ENCODE results near the gene PPP6R1.
"Not testable (repeated sequence)": the region's sequence is repeated elsewhere in the genome, so short reads cannot be mapped to it uniquely, and the experiment has no call there.

PPP6R1 gene

DNA sequence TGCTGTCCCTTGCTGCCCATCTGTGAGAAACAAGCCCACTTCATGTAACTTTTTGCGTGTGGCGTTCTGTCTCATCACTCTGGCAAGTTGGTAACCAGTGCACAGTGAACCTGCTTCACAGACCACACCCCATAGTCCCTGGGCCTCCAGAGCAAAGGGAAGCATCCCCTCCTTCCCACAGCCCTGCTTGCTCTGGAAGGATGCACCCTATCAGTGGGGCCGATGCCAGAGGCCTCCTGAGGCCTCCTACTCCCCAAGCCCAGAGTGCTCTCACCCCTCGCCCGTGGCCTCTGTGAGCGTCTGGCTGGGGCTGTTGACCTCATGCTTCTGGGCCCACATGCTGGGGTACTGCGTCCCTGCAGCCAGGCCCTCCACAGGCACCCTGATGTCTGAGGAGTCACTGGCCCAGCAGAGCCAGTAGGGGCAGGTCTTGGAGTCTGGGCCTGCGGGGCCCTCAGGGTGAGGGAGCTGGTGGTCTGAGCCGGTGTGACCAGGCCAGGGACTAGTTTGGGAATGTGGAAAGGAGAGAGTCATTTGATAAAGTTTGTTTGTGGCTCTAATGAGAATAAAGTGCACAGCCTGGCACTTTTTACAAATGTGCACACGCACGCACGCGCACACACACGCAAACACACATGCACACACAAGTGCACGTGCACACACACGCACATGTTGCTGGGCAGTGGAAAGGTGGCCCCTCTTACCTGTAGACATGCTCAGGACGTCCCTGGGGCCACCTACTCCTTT is 35.4 kb downstream of the PPP6R1 start:
- DNase-seq: no peak

DNA sequence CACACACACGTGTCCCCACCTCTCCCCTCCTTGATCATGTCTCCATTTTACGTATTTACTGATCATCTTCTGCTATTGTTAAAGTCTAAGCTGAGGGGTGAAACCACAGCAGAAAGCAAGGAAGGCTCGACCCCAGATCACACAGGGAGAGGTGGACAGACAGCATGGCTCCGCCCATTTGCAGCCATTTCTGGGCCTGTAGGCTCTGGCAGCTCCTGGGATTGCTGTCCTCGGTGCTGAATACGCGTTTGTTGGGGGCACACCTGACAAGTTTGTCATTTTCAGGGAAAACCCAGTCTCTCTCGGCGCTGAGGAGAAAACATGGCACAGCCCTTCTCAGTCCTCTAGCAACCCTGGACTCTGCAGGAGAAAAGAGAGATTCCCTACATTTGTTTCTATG is 38.3 kb downstream of the PPP6R1 start:
- DNase-seq: no peak

- DNase-seq: peak; percentile 98
Measured at GRCh38 chr19:55216461-55217198, 42.2 kb downstream of the PPP6R1 start.

DNA sequence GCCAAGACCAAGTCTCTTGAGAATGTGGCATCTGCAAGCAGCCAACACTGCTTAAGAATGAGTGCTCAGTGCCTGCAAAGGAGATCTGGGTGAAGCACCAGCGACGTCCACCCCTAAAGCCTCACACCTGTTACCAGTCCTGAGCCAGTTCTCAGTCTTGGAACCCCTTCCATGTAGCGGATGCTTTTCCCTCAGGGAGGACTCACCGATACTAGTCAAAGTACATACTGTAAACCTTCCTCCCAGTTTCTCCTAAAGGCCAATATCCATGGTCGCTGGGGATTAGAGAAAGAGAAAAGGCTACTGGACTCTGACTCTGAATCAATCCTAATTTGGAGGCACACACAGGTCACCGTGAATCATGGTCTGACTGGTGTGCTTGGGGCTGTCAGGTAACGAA is 45.3 kb downstream of the PPP6R1 start:
- DNase-seq: no peak

- peak; percentile 51 for DNase-seq
Measured at GRCh38 chr19:55212447-55212846, 46.4 kb downstream of the PPP6R1 start.

GRCh38 chr19:55209693-55210472 is 48.9 kb downstream of the PPP6R1 start:
- DNase-seq: peak; percentile 72

GRCh38 chr19:55208880-55209692 is 49.7 kb downstream of the PPP6R1 start, which contains the start of gene PTPRH:
Gene PTPRH (minus strand): TSS chr19:55209501. CDS start chr19:55209433, 68 bp downstream.
- DNase-seq: no peak

GRCh38 chr19:55206664-55207500 is 51.9 kb downstream of the PPP6R1 start:
- peak; percentile 87 for DNase-seq

DNA sequence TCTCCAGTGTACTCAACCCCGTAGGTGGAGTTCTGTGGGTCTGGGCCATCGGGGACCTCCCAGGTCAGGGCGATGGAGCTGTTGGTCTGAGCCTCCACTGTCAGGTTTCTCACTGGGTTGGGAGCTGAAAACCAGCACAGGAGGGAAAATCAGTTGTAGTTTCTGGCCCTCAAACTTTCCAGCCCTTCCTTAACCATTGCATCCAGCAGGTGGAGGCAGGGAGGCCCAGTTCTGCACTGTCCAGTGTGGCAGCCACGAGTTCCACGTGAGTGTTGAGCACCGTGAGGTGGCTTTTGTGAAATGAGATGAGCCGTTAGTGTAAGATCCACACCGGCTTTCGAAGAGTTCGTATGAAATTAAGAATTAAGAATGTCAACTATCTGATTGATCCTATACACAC is 56.6 kb downstream of the PPP6R1 start:
- DNase-seq: not testable (repeated sequence)

DNA sequence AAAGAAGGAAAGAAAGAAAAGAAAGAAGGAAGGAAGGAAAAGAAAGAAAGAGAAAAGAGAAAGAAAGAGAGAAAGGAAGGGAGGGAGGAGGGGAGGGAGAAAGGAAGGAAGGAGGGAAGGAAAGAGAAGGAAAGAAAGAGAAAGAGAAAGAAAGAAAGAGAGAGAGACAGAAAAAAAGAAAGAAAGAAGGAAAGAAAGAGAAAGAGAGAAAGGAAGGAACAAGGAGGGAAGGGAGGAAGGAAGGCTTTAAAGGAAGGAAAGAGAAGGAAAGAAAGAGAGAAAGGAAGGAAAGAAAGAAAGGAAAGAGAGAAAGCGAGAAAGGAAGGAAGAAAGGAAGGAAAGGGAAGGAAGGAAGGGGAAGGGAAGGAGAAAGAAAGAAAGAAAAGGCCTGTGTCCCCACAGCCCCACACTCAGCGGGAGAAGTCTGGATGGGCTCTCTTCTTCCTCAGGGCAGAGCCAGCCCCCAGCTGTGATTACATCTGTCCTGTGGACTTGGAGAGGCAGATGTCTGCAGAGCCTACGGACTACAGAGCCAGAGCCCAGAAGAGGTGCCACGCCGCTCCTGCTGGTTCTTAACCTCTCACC is 59.1 kb downstream of the PPP6R1 start:
- DNase-seq: peak; percentile 88

GRCh38 chr19:55198651-55199050 is 60.2 kb downstream of the PPP6R1 start:
- no peak for DNase-seq

GRCh38 chr19:55197528-55197927 is 61.3 kb downstream of the PPP6R1 start:
- DNase-seq: no peak

- DNase-seq: no peak
Measured at GRCh38 chr19:55196803-55197202, 62.0 kb downstream of the PPP6R1 start.

DNA sequence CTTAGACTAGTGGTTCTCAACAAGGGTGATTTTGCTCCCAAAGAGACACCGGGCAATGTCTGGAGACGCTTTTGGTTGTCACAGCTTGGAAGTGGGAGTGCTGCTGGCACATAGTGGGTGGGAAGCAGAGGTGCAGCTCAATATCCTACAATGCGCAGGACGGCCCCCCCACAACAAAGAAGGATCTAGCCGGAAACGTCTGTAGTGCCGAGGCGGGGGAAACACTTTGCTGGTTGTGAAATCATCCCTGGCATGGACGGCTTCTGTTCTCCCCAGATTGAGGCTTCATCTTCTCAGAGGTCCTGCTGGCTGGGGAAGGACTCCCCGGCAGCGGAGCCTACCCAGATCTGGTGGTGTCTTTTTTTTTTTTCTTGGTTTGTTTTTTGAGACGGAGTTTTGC is 65.3 kb downstream of the PPP6R1 start:
- no peak for DNase-seq

DNA sequence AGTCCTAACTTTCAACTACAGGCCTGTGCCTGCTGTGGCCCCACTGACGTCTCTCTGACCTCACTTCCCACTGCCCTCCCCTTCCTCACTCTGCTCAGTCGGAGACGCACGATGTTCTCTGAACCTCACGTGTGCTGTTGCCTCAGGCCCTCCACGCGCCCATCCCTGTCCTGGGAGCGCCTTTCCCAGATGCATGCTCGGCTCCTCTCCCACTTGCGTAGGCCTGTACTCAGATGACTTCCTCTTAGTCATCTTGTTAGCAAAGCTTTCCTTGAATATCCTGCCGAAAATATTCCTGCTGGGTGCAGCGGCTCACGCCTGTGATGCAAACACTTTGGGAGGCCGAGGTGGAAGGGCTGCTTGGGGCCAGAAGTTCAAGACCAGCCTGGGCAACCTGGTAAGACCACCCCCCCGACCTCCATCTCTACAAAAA is 69.4 kb downstream of the PPP6R1 start:
- DNase-seq: no peak

- no peak for DNase-seq
Measured at GRCh38 chr19:55188625-55189024, 70.2 kb downstream of the PPP6R1 start.

DNA sequence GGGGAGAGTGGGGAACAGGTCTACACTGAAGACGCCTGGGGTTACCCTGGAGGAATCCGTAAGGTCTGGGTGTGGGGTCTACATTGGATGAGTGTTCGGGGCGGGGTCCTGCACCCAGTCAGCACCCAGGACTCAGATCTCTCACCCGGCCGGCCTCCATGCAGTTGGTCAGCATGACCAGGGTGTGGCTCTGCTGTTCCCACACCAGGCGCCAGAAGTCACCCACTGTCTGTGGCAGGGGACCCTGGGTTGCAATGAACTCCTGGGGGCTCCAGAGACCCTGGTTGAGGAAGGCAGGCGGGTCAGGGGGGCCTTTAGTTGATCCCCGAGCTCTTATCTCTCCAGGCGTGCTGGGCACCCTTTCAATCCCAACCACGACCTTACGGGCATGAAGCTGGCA is 72.7 kb downstream of the PPP6R1 start:
- DNase-seq: no peak

- no peak for DNase-seq
Measured at GRCh38 chr19:55181740-55182139, 77.1 kb downstream of the PPP6R1 start.
